DOHH2 (cell line): ENCODE results near the gene CNTN5.

Source experiments
- H3F3A ChIP-seq: fragments of 200-600 bp; sonication (generic), shearing (Covaris generic); 2 replicates; pipeline ENCODE4 v1.6.0; 2016; ENCODE audit warnings: antibody characterized with exemption, mild to moderate bottlenecking; ENCODE audit not compliant: control insufficient read depth, insufficient read depth
- H3K27ac ChIP-seq: fragments of 200-600 bp; sonication (generic); 2 replicates; pipeline ENCODE4 v1.5.1; 2014; ENCODE audit warnings: low read depth, mild to moderate bottlenecking, low read length, moderate library complexity
- H3K27me3 ChIP-seq: fragments of 200-600 bp; sonication (generic); 2 replicates; pipeline ENCODE4 v1.6.1; 2014; ENCODE audit warnings: mild to moderate bottlenecking, low read length, mixed read lengths; ENCODE audit not compliant: control insufficient read depth
- H3K36me3 ChIP-seq: fragments of 200-600 bp; sonication (generic); 2 replicates; pipeline ENCODE4 v1.6.1; 2014; ENCODE audit warnings: mild to moderate bottlenecking, low read length, moderate library complexity, mixed read lengths; ENCODE audit not compliant: control insufficient read depth
- H3K4me1 ChIP-seq: fragments of 200-600 bp; sonication (generic); 2 replicates; pipeline ENCODE4 v1.6.1; 2014; ENCODE audit warnings: mild to moderate bottlenecking, low read length, mixed read lengths; ENCODE audit not compliant: control insufficient read depth
- H3K4me2 ChIP-seq: fragments of 200-600 bp; sonication (generic); 2 replicates; pipeline ENCODE4 v1.6.0; 2014; ENCODE audit warnings: mild to moderate bottlenecking, low read length, moderate library complexity
- H3K4me3 ChIP-seq: fragments of 200-600 bp; sonication (generic); 2 replicates; pipeline ENCODE4 v1.5.1; 2014; ENCODE audit warnings: mild to moderate bottlenecking, low read length, mixed read lengths
- H3K79me2 ChIP-seq: fragments of 200-600 bp; sonication (generic); 2 replicates; pipeline ENCODE4 v1.6.1; 2014; ENCODE audit warnings: mild to moderate bottlenecking, low read length, mixed read lengths; ENCODE audit not compliant: control insufficient read depth
- H3K9me2 ChIP-seq: fragments of 200-600 bp; sonication (generic); replicated peaks from 2 replicates; pipeline ENCODE4 v1.6.1; 2014; ENCODE audit warnings: mild to moderate bottlenecking, low read length, mixed read lengths; ENCODE audit not compliant: control insufficient read depth
- H3K9me3 ChIP-seq: fragments of 200-600 bp; sonication (generic); 2 replicates; pipeline ENCODE4 v1.6.1; 2014; ENCODE audit warnings: antibody characterized with exemption, low read length, mixed read lengths; ENCODE audit not compliant: control insufficient read depth, insufficient read depth
- H4K20me1 ChIP-seq: fragments of 200-600 bp; sonication (generic); 2 replicates; pipeline ENCODE4 v1.6.0; 2014; ENCODE audit warnings: low read depth, mild to moderate bottlenecking, antibody characterized with exemption, low read length, moderate library complexity; ENCODE audit not compliant: control insufficient read depth, insufficient read depth
- EZH2phosphoT487 ChIP-seq: fragments of 200-600 bp; sonication (generic); IDR thresholded peaks from 2 replicates; pipeline ENCODE4 v1.6.1; 2017; ENCODE audit warnings: borderline replicate concordance, mild to moderate bottlenecking, antibody characterized with exemption, low read length, moderate library complexity, mixed read lengths
- TF ChIP-seq, protein P1 (sequence below): fragments of 200-600 bp; sonication (generic); IDR thresholded peaks from one replicate; pipeline ENCODE4 v1.5.1; 2014; ENCODE audit warnings: antibody characterized with exemption, mild to moderate bottlenecking, low read depth, low read length; ENCODE audit not compliant: poor library complexity, severe bottlenecking

CNTN5 gene

GRCh38 chr11:100315946-100316345, 1295.2 kb downstream of the CNTN5 start:
- no peak overlapping the region for H3K27ac ChIP-seq
- no peaks in the 10 kb centered on the region for H3K9me3 ChIP-seq
- no peaks in the 10 kb centered on the region for H4K20me1 ChIP-seq
- no peak for TF ChIP-seq EZH2phosphoT487
- TF ChIP-seq, protein P1, sequence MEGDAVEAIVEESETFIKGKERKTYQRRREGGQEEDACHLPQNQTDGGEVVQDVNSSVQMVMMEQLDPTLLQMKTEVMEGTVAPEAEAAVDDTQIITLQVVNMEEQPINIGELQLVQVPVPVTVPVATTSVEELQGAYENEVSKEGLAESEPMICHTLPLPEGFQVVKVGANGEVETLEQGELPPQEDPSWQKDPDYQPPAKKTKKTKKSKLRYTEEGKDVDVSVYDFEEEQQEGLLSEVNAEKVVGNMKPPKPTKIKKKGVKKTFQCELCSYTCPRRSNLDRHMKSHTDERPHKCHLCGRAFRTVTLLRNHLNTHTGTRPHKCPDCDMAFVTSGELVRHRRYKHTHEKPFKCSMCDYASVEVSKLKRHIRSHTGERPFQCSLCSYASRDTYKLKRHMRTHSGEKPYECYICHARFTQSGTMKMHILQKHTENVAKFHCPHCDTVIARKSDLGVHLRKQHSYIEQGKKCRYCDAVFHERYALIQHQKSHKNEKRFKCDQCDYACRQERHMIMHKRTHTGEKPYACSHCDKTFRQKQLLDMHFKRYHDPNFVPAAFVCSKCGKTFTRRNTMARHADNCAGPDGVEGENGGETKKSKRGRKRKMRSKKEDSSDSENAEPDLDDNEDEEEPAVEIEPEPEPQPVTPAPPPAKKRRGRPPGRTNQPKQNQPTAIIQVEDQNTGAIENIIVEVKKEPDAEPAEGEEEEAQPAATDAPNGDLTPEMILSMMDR, result no peak
- no peaks in the 10 kb centered on the region for H3K79me2 ChIP-seq
- H3F3A ChIP-seq, result no peaks in the 10 kb centered on the region
- H3K9me2 ChIP-seq, result no peaks in the 10 kb centered on the region
- H3K4me3 ChIP-seq, result no peak overlapping the region
- H3K4me1 ChIP-seq, result no peaks in the 10 kb centered on the region
- no peak overlapping the region for H3K4me2 ChIP-seq
- H3K36me3 ChIP-seq, result no peaks in the 10 kb centered on the region
- no peaks in the 10 kb centered on the region for H3K27me3 ChIP-seq

DNA sequence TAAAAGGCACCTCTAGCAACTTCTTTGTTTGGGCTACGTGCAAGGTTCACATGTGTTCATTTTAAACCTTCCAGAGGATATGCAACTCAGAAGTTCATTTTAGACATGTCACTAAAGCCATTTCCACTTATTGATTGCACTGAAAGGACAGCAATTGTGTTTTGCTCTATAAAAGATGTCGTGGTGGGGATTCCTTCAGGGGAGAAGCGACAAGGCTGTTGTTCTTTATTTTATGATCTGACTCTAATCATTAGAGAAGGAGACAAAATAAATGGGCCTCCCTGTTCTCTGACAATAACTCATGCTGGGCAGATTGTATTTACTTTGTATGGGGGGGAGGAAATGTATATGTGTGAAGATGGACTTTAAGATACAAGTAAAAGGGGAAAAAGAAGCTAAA, 1296.2 kb downstream of the CNTN5 start:
- no peak overlapping the region for H3K27ac ChIP-seq
- H3F3A ChIP-seq, result no peaks in the 10 kb centered on the region
- H3K9me2 ChIP-seq, result no peaks in the 10 kb centered on the region
- H3K9me3 ChIP-seq, result no peaks in the 10 kb centered on the region
- no peak for TF ChIP-seq EZH2phosphoT487
- TF ChIP-seq, protein P1, result no peak
- no peaks in the 10 kb centered on the region for H4K20me1 ChIP-seq
- no peaks in the 10 kb centered on the region for H3K4me1 ChIP-seq
- H3K4me3 ChIP-seq, result no peak overlapping the region
- H3K36me3 ChIP-seq, result no peaks in the 10 kb centered on the region
- no peak overlapping the region for H3K4me2 ChIP-seq
- no peaks in the 10 kb centered on the region for H3K79me2 ChIP-seq
- no peaks in the 10 kb centered on the region for H3K27me3 ChIP-seq

- no peaks in the 10 kb centered on the region for H3K79me2 ChIP-seq
- no peaks in the 10 kb centered on the region for H3K27me3 ChIP-seq
- no peak overlapping the region for H3K27ac ChIP-seq
- H3F3A ChIP-seq, result no peaks in the 10 kb centered on the region
- no peak overlapping the region for H3K4me2 ChIP-seq
- H3K9me2 ChIP-seq, result no peaks in the 10 kb centered on the region
- no peaks in the 10 kb centered on the region for H3K36me3 ChIP-seq
- no peak overlapping the region for H3K4me3 ChIP-seq
- no peak for TF ChIP-seq EZH2phosphoT487
- TF ChIP-seq, protein P1, result no peak
- no peaks in the 10 kb centered on the region for H3K9me3 ChIP-seq
- no peaks in the 10 kb centered on the region for H3K4me1 ChIP-seq
- H4K20me1 ChIP-seq, result no peaks in the 10 kb centered on the region
These were observed 1298.9 kb downstream of the CNTN5 start for GRCh38 chr11:100319691-100320090.
